ENCODE data around the gene KLK12.

KLK12 gene

GRCh38 chr19:51034704-51035103, at the start of gene KLK12:
KLK12 (minus strand) TSS chr19:51035002; CDS start chr19:51034621, 381 bp downstream.
- no peak for DNase-seq (ENCODE audit: low read depth, low spot score)

GRCh38 chr19:51084505-51084904, 49.7 kb upstream of the KLK12 start:
- DNase-seq (ENCODE audit: low read depth, low spot score): no peak

- no peak for DNase-seq (ENCODE audit: low read depth, low spot score)
Measured at GRCh38 chr19:51083783-51084182, 49.0 kb upstream of the KLK12 start.

- no peak for DNase-seq (ENCODE audit: low read depth, low spot score)
Measured at GRCh38 chr19:51083181-51083580, 48.4 kb upstream of the KLK12 start.

- no peak for DNase-seq (ENCODE audit: low read depth, low spot score)
Measured at GRCh38 chr19:51082611-51083010, 47.8 kb upstream of the KLK12 start, which contains the start of gene KLK14. KLK14 (minus strand) TSS chr19:51082887; CDS start chr19:51082614, 273 bp downstream.

- no peak for DNase-seq (ENCODE audit: low read depth, low spot score)
Measured at GRCh38 chr19:51081476-51081875, 46.7 kb upstream of the KLK12 start.

GRCh38 chr19:51079481-51080110, 44.8 kb upstream of the KLK12 start:
- no peak for DNase-seq (ENCODE audit: low read depth, low spot score)

- DNase-seq (ENCODE audit: low read depth, low spot score): no peak
Measured at GRCh38 chr19:51078731-51079130, 43.9 kb upstream of the KLK12 start.

- no peak for DNase-seq (ENCODE audit: low read depth, low spot score)
Measured at GRCh38 chr19:51078104-51078503, 43.3 kb upstream of the KLK12 start.

- DNase-seq (ENCODE audit: low read depth, low spot score): no peak
Measured at GRCh38 chr19:51076631-51077213, 41.9 kb upstream of the KLK12 start.

GRCh38 chr19:51075998-51076397, 41.2 kb upstream of the KLK12 start:
- DNase-seq (ENCODE audit: low read depth, low spot score): no peak

- DNase-seq (ENCODE audit: low read depth, low spot score): no peak
Measured at GRCh38 chr19:51071095-51071405, 36.2 kb upstream of the KLK12 start.

GRCh38 chr19:51070334-51071094, 35.7 kb upstream of the KLK12 start:
- no peak for DNase-seq (ENCODE audit: low read depth, low spot score)

GRCh38 chr19:51066393-51067186, 31.8 kb upstream of the KLK12 start:
- no peak for DNase-seq (ENCODE audit: low read depth, low spot score)

GRCh38 chr19:51065221-51065960, 30.6 kb upstream of the KLK12 start:
- DNase-seq (ENCODE audit: low read depth, low spot score): no peak

- no peak for DNase-seq (ENCODE audit: low read depth, low spot score)
Measured at GRCh38 chr19:51064534-51065220, 29.9 kb upstream of the KLK12 start, which contains the start of gene KLK13. KLK13 (minus strand) TSS chr19:51065092; CDS start chr19:51065067, 25 bp downstream.

- no peak for DNase-seq (ENCODE audit: low read depth, low spot score)
Measured at GRCh38 chr19:51063664-51064063, 28.9 kb upstream of the KLK12 start.

- DNase-seq (ENCODE audit: low read depth, low spot score): no peak
Measured at GRCh38 chr19:51060973-51061372, 26.2 kb upstream of the KLK12 start.

GRCh38 chr19:51060336-51060735, 25.5 kb upstream of the KLK12 start:
- DNase-seq (ENCODE audit: low read depth, low spot score): no peak

GRCh38 chr19:51059715-51060114, 24.9 kb upstream of the KLK12 start:
- DNase-seq (ENCODE audit: low read depth, low spot score): no peak

- DNase-seq (ENCODE audit: low read depth, low spot score): no peak
Measured at GRCh38 chr19:51055866-51056265, 21.1 kb upstream of the KLK12 start.

Measured in astrocyte of the hippocampus (primary cell).